ENCODE results near the gene CEP70. TPM values are rescaled to one million over a fixed set of nuclear protein-coding genes. Genes with fewer than 3 reads are reported as not detected.

Gene CEP70, protein sequence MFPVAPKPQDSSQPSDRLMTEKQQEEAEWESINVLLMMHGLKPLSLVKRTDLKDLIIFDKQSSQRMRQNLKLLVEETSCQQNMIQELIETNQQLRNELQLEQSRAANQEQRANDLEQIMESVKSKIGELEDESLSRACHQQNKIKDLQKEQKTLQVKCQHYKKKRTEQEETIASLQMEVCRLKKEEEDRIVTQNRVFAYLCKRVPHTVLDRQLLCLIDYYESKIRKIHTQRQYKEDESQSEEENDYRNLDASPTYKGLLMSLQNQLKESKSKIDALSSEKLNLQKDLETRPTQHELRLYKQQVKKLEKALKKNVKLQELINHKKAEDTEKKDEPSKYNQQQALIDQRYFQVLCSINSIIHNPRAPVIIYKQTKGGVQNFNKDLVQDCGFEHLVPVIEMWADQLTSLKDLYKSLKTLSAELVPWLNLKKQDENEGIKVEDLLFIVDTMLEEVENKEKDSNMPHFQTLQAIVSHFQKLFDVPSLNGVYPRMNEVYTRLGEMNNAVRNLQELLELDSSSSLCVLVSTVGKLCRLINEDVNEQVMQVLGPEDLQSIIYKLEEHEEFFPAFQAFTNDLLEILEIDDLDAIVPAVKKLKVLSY
- total RNA-seq: 10 to 100 TPM; 19.7 to 22.6 TPM

DNA sequence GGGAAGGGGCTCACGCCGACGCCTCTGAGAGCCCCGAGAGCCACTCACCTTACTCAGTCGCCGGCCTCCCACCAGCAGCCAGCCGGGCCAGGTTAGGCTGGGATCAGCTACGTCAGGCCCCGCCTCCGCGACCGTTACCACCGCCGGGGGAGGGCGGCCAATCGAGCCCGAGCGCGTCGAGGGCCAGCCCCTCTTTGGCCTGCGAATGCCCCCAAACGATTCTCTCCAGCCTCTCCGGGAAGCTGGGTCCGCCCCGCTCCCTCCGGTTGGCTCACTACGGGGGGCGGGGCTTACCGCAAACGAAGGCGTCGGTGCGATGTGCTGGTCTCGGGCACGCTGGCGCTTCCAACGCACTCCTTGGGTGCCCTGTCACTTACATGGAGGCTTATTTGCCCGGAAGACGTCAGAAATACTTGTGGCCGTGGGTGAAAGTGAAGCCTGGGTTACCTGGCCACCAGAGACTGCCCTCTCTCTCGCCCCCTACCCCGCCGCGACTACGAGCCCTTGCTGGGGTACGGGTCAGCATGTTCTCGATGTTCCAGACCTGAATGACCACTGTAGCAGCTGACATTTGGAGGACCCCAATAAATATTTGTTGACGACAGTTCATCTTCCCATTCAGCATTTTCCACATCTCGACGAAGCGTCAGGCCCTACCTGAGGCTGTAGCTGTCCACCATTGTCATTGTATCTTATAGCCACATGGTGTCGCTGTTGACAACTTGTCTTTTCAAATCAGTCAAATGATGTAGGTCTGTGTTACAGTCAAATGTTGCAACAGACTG, at the start of gene CEP70:
CEP70 (minus strand) TSS at position 111 of the 785 bp plus-strand sequence. CDS start 21,333 bp downstream, outside the sequence.
- Mint-ChIP-seq H3K36me3 (ENCODE audit: insufficient read depth in 2 of 2) (peaks cover 2% of the 10 kb centered on the region in 2 donors), H3K27me3 (ENCODE audit: low read depth) (no peaks in the 10 kb centered on the region), H3K4me3 (peak within 1 kb of the TSS; percentile 84 to 88), H3K9me3 (no peaks in the 10 kb centered on the region), H3K27ac (peak within 1 kb of the TSS; percentile 46), H3K4me1 (ENCODE audit: low read depth) (peaks cover 10% of the 10 kb centered on the region)
- DNase-seq: peak; percentile 92 to 94
- ATAC-seq (replicated peaks in 1 of 2): peak; percentile 92

DNA sequence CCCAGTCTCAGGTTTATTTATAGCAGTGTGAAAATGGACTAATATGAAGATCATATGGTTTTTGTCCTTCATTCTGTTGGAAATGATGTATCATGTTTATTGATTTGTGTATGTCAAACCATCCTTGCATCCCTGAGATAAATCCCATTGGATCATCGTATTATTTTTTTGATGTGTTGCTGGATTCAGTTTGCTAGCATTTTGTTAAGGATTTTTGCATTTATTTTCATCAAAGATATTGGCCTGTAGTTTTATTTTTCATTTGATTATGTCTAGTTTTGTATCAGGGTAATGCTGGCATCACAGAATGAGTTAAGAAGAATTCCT, 48.8 kb upstream of the CEP70 start:
- Mint-ChIP-seq H3K4me3 (no peak overlapping the region), H3K36me3 (ENCODE audit: insufficient read depth in 2 of 2) (peaks cover 12 to 32% of the 10 kb centered on the region in 2 donors), H3K9me3 (peaks cover 16 to 39% of the 10 kb centered on the region in 2 donors), H3K4me1 (ENCODE audit: low read depth) (no peaks in the 10 kb centered on the region), H3K27me3 (ENCODE audit: low read depth) (no peaks in the 10 kb centered on the region), H3K27ac (no peak overlapping the region)
- no peak for ATAC-seq (replicated peaks in 1 of 2)
- DNase-seq: no peak

DNA sequence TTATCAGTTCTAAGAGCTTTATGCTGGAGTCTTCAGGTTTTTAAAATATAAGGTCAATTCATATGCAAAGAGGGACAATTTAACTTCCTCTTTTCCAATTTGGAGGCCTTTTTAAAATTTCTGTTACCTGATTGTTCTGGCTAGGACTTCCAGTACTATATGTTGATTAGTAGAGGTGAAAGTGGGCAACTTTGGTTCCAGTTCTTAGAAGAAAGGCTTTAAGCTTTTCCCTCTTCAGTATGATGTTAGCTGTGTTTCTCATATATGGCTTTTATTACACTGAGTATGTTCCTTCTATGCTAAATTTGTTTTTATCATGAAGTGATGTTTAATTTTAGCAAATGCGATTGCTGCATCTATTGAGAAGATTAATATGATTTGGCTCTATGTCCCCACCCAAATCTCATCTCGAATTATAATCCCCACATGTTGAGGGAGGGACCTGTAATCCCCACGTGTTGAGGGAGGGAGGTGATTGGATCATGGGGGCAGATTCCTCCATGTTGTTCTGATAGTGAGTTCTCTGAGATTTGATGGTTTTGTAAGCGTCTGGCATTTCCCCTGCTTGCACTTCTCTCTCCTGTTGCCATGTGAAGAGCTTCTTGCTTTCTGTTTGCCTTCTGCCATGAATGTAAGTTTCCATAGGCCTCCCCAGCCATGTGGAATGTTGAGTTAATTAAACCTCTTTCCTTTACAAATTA, 48.3 kb upstream of the CEP70 start:
- no peak for ATAC-seq (replicated peaks in 1 of 2)

DNA sequence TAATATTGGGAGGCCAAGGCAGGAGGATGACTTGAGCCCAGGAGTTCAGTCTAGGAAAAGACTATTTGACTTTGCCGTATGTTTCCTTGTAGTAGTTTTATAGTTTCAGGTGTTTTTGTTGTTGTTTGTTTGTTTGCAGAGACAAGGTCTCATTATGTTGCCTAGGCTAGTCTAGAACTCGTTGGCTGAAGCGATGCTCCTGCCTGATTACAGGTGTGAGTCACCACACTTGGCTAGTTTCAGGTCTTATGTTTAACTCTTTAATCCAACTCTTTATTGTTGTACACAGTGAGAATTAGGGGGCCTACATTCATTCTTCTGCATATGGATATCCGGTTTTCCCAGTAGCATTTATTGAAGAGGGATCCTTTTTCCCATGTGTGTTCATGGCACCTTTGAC, 46.5 kb upstream of the CEP70 start:
- Mint-ChIP-seq H3K4me3 (no peak overlapping the region), H3K4me1 (ENCODE audit: low read depth) (no peaks in the 10 kb centered on the region), H3K27me3 (ENCODE audit: low read depth) (no peaks in the 10 kb centered on the region), H3K27ac (no peak overlapping the region), H3K9me3 (peaks cover 10 to 30% of the 10 kb centered on the region in 2 donors), H3K36me3 (ENCODE audit: insufficient read depth in 2 of 2) (peaks cover 11 to 18% of the 10 kb centered on the region in 2 donors)
- no peak for ATAC-seq (replicated peaks in 1 of 2)
- DNase-seq: no peak

More for the DNA sequence above, 48.3 kb upstream of the CEP70 start:
- Mint-ChIP-seq H3K36me3 (ENCODE audit: insufficient read depth in 2 of 2) (peaks cover 12 to 29% of the 10 kb centered on the region in 2 donors), H3K27ac (no peak overlapping the region), H3K4me1 (ENCODE audit: low read depth) (no peaks in the 10 kb centered on the region), H3K9me3 (peaks cover 14 to 36% of the 10 kb centered on the region in 2 donors), H3K27me3 (ENCODE audit: low read depth) (no peaks in the 10 kb centered on the region), H3K4me3 (no peak overlapping the region)
- no peak for DNase-seq

DNA sequence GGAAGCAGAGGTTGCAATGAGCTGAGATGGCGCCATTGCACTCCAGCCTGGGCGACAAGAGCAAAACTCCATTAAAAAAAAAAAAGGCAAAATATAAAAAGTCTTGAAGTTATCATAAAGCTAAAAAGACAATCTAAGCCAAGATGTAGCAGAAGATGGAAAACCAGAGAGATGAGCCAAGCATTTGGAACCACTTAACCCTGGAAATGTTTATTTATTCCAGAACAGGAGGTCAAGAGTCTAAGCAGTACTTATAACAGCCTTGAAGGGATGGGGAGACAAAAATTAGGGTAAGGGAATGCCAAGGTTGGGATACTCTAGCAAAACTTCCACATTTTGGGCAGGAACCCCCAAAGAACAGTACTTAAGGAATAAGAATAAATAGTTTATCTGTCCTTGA, 44.6 kb upstream of the CEP70 start:
- H3K4me3 Mint-ChIP-seq: no peak overlapping the region
- no peaks in the 10 kb centered on the region for H3K27me3 Mint-ChIP-seq (ENCODE audit: low read depth)
- ATAC-seq (replicated peaks in 1 of 2) (no peak), DNase-seq (no peak)
- H3K4me1 Mint-ChIP-seq (ENCODE audit: low read depth): no peaks in the 10 kb centered on the region
- H3K9me3 Mint-ChIP-seq: peaks cover 10 to 18% of the 10 kb centered on the region in 2 donors
- peaks cover 10 to 16% of the 10 kb centered on the region in 2 donors for H3K36me3 Mint-ChIP-seq (ENCODE audit: insufficient read depth in 2 of 2)
- H3K27ac Mint-ChIP-seq: no peak overlapping the region

DNA sequence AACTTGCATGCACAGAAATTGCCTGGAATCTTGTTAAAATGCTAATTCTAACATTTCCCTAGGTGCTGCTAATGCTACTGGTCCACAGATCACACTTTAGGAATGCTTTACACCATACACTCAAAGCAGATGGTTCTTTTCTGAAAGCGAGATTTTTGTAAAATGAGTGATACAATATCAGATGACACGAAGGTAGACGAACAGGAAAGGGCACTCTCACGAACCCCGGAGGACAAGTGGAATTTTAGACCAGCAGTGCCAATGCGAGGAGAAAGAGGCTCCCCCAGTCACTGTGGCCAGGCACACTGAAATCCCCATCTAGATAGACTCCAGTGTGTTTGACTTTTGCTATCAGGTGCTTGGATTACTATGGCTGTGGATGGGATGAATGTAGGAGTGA, 35.5 kb upstream of the CEP70 start:
- H3K4me3 Mint-ChIP-seq: no peak overlapping the region
- ATAC-seq (replicated peaks in 1 of 2) (no peak), DNase-seq (no peak)
- peaks cover 6% of the 10 kb centered on the region for H3K4me1 Mint-ChIP-seq (ENCODE audit: low read depth)
- no peaks in the 10 kb centered on the region for H3K27me3 Mint-ChIP-seq (ENCODE audit: low read depth)
- H3K27ac Mint-ChIP-seq: no peak overlapping the region
- H3K36me3 Mint-ChIP-seq (ENCODE audit: insufficient read depth in 2 of 2): no peaks in the 10 kb centered on the region
- no peaks in the 10 kb centered on the region for H3K9me3 Mint-ChIP-seq

DNA sequence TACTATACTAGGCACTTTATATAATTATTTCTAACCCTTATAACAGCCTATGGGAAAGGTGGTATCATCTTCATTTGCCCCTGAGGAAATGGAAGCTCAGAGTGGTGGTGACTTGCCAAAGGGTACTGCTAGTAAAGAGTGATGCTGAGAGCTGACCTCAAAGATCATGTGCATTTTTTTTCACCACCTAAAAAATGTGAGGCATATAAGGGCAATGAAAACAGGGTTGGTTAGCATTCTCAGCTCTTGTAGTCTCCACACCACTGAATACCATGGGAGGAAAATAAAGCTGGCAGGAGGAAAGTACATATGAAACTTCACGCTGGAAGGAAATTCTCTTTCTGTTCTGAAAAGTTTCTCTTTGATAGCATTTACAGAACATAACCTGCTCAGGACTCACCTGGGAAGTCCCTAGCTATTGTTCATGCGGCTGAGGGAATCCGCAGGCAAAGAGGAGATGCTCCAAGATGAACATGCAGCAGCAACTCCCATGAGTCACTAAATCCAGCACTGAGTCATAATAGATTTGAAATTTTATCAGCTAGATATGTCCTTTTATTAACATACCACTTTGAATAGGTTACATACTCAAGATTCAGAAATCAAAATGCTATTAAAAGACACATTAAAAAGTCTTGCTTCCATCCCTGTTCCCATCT, 31.8 kb upstream of the CEP70 start:
- ATAC-seq (replicated peaks in 1 of 2): no peak
- Mint-ChIP-seq H3K27ac (no peak overlapping the region), H3K36me3 (ENCODE audit: insufficient read depth in 2 of 2) (no peaks in the 10 kb centered on the region), H3K9me3 (no peaks in the 10 kb centered on the region), H3K4me1 (ENCODE audit: low read depth) (peaks cover 6% of the 10 kb centered on the region), H3K4me3 (no peak overlapping the region), H3K27me3 (ENCODE audit: low read depth) (no peaks in the 10 kb centered on the region)
- DNase-seq: no peak

DNA sequence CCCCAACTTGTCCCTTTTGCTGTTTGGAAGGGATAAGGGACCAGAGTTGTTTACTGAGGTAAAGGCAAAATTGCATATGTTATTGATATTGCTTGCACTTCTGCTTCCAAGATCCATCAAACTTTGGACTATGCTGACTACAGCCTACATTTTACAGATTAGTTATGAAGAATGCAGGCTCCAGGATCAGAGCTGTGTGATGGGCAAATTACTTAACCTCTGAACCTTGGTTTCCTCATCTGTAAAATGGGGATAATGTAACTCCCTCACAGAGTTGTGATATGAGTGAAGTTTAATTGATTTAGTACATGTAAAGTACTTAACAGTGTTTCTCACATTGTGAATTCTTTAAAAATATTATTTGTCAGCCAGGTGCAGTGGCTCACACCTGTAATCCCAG, 30.5 kb upstream of the CEP70 start:
- Mint-ChIP-seq H3K36me3 (ENCODE audit: insufficient read depth in 2 of 2) (no peaks in the 10 kb centered on the region), H3K4me1 (ENCODE audit: low read depth) (peaks cover 6% of the 10 kb centered on the region), H3K27ac (no peak overlapping the region), H3K4me3 (no peak overlapping the region), H3K9me3 (no peaks in the 10 kb centered on the region), H3K27me3 (ENCODE audit: low read depth) (no peaks in the 10 kb centered on the region)
- DNase-seq: no peak
- ATAC-seq (replicated peaks in 1 of 2): no peak

DNA sequence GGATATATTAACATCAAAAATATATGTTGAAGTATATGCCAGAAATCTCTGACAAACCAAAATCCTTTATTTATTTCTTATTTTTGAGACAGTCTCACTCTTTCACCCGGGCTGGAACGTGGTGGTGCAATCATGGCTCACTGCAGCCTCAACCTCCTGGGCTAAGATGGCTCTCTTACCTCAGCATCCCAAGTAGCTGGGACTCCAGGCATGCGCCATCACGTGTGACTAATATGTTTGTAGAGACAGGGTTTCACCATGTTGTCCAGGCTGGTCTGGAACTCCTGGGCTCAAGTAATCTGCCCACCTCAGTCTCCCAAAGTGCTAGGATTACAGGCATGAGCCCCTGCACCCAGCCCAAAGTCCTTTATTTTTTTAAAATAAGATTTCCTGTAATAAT, 26.4 kb upstream of the CEP70 start:
- Mint-ChIP-seq H3K36me3 (ENCODE audit: insufficient read depth in 2 of 2) (no peaks in the 10 kb centered on the region), H3K27me3 (ENCODE audit: low read depth) (no peaks in the 10 kb centered on the region), H3K4me1 (ENCODE audit: low read depth) (no peaks in the 10 kb centered on the region), H3K27ac (no peak overlapping the region), H3K4me3 (no peak overlapping the region), H3K9me3 (no peaks in the 10 kb centered on the region)
- DNase-seq (no peak), ATAC-seq (replicated peaks in 1 of 2) (no peak)

DNA sequence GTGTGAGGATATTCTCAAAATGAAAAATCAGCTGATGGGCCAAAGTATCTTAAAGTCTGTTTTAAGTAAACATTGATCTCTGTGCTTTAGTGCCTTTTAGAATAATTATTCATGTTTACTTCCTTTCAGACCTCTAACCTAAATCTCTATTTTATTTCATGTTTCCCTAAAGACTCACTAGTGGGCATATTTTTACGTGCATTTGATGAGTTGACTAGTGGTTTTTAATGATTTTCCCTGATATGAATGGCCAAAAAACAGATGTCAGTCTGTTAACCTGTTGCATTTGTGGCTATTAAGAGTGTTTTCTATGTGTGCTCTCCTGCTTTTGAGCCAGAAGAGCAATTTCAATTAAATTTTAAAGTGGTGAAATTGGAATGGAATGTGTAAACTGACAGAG, 21.4 kb upstream of the CEP70 start:
- Mint-ChIP-seq H3K27me3 (ENCODE audit: low read depth) (no peaks in the 10 kb centered on the region), H3K27ac (no peak overlapping the region), H3K4me1 (ENCODE audit: low read depth) (no peaks in the 10 kb centered on the region), H3K9me3 (no peaks in the 10 kb centered on the region), H3K4me3 (no peak overlapping the region), H3K36me3 (ENCODE audit: insufficient read depth in 2 of 2) (no peaks in the 10 kb centered on the region)
- DNase-seq (no peak), ATAC-seq (replicated peaks in 1 of 2) (no peak)

DNA sequence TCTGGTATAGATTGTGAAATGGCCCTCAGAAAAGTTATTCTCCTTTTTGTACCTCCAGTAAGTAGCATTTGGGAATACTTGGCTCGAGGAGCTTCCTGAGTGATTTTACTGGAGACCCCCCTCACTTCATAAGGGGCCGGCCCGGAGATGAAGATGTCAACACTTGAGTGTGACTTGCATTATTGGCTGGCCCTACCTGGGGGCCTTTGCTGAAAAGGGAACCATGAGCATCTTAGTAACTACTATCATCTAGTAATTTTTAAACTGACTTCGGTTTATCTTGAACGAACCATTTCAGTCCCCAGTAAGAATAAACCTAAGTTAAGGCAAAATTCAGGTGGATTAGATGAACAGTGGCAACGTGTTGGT, 15.8 kb upstream of the CEP70 start:
- Mint-ChIP-seq H3K27me3 (ENCODE audit: low read depth) (no peaks in the 10 kb centered on the region), H3K36me3 (ENCODE audit: insufficient read depth in 2 of 2) (peaks cover 0 to 4% of the 10 kb centered on the region in 2 donors), H3K4me1 (ENCODE audit: low read depth) (peaks cover 15% of the 10 kb centered on the region), H3K27ac (peak overlapping the region; percentile 99), H3K9me3 (no peaks in the 10 kb centered on the region), H3K4me3 (peak overlapping the region; percentile 82 to 96)
- ATAC-seq (replicated peaks in 1 of 2) (no peak), DNase-seq (no peak)

DNA sequence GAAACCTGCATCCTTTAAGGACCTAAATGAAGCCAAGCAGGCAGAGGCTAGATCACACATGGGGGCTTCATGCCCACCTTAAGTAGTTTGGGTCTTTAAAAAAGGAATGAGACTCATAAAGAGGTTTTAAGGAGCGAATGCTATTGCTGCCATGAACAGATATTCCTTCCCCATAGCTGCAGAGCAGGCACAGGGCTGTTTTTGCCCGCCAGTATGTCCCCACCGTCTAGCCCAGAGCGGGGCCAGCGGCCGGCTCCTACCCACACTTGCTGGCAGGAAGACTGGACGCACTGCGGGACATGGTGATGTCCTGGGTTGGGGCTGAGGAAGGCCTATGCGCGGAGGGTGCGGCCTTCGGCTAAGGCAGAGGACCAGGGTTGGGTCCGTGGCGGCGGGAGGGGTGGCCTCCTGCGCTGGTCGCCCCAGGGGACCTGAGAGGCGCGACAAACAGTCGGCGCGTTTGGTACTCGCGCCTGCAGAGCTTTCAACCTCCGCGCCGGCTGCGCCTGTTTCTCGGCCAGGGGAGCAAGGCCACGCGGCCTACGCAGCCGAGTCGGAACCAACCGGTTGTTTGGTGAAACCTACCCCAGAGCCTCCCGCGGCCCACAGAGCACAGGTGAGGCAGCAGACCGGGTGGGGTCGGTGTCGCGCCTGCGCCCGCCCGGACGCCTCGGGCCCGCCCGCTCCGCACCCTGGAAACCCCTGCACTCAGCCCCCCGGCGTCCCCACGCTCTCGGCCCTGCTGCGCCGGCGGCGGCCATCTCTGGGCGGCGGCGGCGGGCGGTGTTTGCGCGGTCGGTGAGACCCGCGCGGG, 14.5 kb upstream of the CEP70 start, which contains the start of gene FAIM:
FAIM (plus strand) TSS at position 450 of the 814 bp plus-strand sequence. CDS start 10,956 bp downstream, outside the sequence.
- Mint-ChIP-seq H3K36me3 (ENCODE audit: insufficient read depth in 2 of 2) (peaks cover 4 to 5% of the 10 kb centered on the region in 2 donors), H3K27ac (peak within 1 kb of the TSS; percentile 99), H3K27me3 (ENCODE audit: low read depth) (no peaks in the 10 kb centered on the region), H3K4me1 (ENCODE audit: low read depth) (peaks cover 15% of the 10 kb centered on the region), H3K9me3 (no peaks in the 10 kb centered on the region), H3K4me3 (peak within 1 kb of the TSS; percentile 82 to 96)
- ATAC-seq (replicated peaks in 1 of 2): peak; percentile 85
- peak; percentile 73 to 74 for DNase-seq

Measured in activated T-cell treated with anti-CD3 and anti-CD28 coated beads, Interleukin-2, amount 50 U/mL, for 72 hours (primary cell).